ENCODE measurements around the gene NEK4. TPM values are rescaled to one million over a fixed set of nuclear protein-coding genes. Genes with fewer than 3 reads are reported as not detected.

The NEK4 gene
- total and polyA plus RNA-seq, 10 of the 15 experiments (the other 5 are each of a cell fraction or from before 2014, with no cell fraction given), result 7.0 to 29.1 (median 16.4) TPM

DNA sequence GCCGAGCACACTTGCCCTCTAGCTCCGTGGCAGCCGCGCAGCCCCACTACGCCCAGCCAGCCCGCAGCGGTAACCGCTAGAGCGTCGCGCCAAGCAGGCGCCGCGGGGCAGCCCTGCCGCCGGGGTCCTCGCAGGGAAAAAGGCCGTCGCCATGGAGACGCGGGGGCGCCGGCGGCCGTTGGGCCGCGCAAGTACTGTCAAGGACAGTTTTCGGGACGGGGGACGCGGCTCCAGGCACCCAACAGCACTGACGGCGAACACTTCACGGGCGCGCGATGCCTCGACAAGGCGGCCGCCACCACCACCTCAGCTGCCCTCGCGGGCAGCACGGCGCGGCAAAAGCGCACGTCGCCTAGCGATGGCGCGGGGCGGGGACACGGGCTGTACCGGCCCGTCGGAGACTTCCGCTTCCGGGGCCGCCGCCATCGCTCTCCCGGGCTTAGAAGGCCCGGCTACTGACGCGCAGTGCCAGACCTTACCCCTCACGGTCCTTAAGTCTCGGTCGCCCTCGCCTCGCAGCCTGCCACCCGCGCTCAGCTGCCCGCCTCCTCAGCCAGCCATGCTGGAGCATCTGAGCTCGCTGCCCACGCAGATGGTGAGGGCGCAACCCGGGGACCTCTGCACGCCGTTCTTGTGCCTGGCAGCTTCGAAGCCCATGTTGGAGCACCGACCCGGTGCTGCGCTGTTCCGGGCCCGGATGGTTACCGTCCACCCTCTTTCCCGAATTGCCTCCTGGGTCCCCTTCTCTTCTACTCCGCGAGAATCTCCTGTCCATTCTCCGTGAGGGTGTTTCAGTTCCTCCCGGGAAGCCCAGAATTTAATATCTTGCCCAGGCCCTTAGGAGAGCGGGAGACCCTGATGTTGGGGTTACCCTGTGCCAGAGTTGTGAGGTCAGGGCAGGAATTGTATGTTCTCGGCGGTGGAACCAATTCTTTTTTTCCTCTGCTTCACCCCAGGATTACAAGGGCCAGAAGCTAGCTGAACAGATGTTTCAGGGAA, 64.8 kb downstream of the NEK4 start, which contains the start of the genes GLT8D1 and SPCS1 (continued):
- TF ChIP-seq ZBTB40 (IDR thresholded peaks at IDR 0.05; ENCODE audit: borderline replicate concordance) (peak; percentile 93), PAX5 (IDR thresholded peaks at IDR 0.05; ENCODE audit: borderline replicate concordance, low read depth, low read length) (peak; percentile 18; the same call in 1 of the 2 replicates), JUND (IDR thresholded peaks at IDR 0.05; ENCODE audit: low read depth, low read length) (no peak), SPI1 (IDR thresholded peaks at IDR 0.05; ENCODE audit: borderline replicate concordance, insufficient read depth, low read depth, low read length) (peak; percentile 21), CHD2 (IDR thresholded peaks at IDR 0.05; ENCODE audit: borderline replicate concordance, low read depth, low read length) (no peak), RAD51 (IDR thresholded peaks at IDR 0.05) (no peak), ZNF274 (IDR thresholded peaks at IDR 0.05; ENCODE audit: insufficient read depth, insufficient read length) (no peak), IRF4 (IDR thresholded peaks at IDR 0.05; ENCODE audit: low read depth, low read length) (no peak), RFX5 (IDR thresholded peaks at IDR 0.05; ENCODE audit: low read depth, low read length) (no peak), NR2C2 (IDR thresholded peaks at IDR 0.05; ENCODE audit: borderline replicate concordance, control insufficient read depth, insufficient read length, low read depth) (no peak), RB1 (IDR thresholded peaks at IDR 0.05; ENCODE audit: borderline replicate concordance) (peak; percentile 95; the same call in 1 of the 2 replicates)
- TF ChIP-seq, protein P1, sequence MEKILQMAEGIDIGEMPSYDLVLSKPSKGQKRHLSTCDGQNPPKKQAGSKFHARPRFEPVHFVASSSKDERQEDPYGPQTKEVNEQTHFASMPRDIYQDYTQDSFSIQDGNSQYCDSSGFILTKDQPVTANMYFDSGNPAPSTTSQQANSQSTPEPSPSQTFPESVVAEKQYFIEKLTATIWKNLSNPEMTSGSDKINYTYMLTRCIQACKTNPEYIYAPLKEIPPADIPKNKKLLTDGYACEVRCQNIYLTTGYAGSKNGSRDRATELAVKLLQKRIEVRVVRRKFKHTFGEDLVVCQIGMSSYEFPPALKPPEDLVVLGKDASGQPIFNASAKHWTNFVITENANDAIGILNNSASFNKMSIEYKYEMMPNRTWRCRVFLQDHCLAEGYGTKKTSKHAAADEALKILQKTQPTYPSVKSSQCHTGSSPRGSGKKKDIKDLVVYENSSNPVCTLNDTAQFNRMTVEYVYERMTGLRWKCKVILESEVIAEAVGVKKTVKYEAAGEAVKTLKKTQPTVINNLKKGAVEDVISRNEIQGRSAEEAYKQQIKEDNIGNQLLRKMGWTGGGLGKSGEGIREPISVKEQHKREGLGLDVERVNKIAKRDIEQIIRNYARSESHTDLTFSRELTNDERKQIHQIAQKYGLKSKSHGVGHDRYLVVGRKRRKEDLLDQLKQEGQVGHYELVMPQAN (conservative IDR thresholded peaks at IDR 0.05), result peak; percentile 100
- TF ChIP-seq, protein P2, sequence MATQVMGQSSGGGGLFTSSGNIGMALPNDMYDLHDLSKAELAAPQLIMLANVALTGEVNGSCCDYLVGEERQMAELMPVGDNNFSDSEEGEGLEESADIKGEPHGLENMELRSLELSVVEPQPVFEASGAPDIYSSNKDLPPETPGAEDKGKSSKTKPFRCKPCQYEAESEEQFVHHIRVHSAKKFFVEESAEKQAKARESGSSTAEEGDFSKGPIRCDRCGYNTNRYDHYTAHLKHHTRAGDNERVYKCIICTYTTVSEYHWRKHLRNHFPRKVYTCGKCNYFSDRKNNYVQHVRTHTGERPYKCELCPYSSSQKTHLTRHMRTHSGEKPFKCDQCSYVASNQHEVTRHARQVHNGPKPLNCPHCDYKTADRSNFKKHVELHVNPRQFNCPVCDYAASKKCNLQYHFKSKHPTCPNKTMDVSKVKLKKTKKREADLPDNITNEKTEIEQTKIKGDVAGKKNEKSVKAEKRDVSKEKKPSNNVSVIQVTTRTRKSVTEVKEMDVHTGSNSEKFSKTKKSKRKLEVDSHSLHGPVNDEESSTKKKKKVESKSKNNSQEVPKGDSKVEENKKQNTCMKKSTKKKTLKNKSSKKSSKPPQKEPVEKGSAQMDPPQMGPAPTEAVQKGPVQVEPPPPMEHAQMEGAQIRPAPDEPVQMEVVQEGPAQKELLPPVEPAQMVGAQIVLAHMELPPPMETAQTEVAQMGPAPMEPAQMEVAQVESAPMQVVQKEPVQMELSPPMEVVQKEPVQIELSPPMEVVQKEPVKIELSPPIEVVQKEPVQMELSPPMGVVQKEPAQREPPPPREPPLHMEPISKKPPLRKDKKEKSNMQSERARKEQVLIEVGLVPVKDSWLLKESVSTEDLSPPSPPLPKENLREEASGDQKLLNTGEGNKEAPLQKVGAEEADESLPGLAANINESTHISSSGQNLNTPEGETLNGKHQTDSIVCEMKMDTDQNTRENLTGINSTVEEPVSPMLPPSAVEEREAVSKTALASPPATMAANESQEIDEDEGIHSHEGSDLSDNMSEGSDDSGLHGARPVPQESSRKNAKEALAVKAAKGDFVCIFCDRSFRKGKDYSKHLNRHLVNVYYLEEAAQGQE (IDR thresholded peaks at IDR 0.05; ENCODE audit: low read depth, low read length), result 0 out of 2 replicates have a peak, but pooled peaks have one; percentile 38

Measured in GM12878 (cell line).